ENCODE data around the gene WNT2.

The WNT2 gene

GRCh38 chr7:117322741-117323304 lies at the start of gene WNT2:
Gene WNT2, minus strand, starts transcription at chr7:117323058. Its CDS starts 69 bp downstream, at chr7:117322989.
- H3K4me1 Mint-ChIP-seq (ENCODE audit: low read depth): no peaks in the 10 kb centered on the region
- peaks cover 46% of the 10 kb centered on the region for H3K27me3 Mint-ChIP-seq
- no peaks in the 10 kb centered on the region for H3K9me3 Mint-ChIP-seq (ENCODE audit: low read depth)
- no peak within 1 kb of the TSS for H3K27ac Mint-ChIP-seq
- no peaks in the 10 kb centered on the region for H3K36me3 Mint-ChIP-seq
- no peak within 1 kb of the TSS for H3K4me3 Mint-ChIP-seq

GRCh38 chr7:117372073-117372472 lies 49.2 kb upstream of the WNT2 start:
- Mint-ChIP-seq H3K36me3 (no peaks in the 10 kb centered on the region), H3K27me3 (no peaks in the 10 kb centered on the region), H3K27ac (no peak overlapping the region), H3K4me1 (ENCODE audit: low read depth) (no peaks in the 10 kb centered on the region), H3K4me3 (no peak overlapping the region), H3K9me3 (ENCODE audit: low read depth) (no peaks in the 10 kb centered on the region)

DNA sequence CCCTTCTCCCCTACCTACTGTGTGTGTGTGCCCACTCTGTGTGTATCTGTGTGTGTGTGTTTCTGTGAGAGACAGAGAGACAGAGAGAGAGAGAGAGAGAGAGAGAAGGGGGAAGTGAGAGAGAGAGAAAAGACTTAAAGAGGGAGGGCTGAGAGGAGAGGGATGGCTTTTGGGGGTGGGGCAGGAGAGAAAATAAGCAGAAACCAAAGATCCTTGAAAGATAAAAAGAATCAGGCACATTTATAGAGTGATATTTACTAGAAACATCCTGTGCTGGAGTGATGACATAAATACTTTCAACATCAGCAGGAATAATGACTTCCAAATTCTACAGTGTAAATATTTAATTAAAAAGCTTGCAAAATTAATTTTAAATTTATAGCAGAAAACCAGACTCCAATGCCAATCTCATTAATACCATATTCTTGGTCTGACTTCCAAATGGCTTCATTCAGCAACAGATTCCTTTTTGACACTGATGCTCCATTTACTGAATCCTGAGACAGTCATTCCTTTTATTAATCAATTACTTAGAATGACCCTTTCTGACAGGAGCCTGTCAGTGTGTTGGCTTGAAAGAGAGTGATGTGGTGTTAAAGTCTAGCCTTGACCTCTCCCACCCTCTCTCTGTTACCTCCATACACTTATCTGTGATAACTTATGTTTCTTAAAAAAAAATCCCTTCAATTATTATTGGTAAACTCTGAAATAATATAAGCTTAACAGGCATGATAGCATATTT lies 41.7 kb upstream of the WNT2 start:
- H3K4me3 Mint-ChIP-seq: no peak overlapping the region
- no peaks in the 10 kb centered on the region for H3K4me1 Mint-ChIP-seq (ENCODE audit: low read depth)
- no peaks in the 10 kb centered on the region for H3K9me3 Mint-ChIP-seq (ENCODE audit: low read depth)
- H3K36me3 Mint-ChIP-seq: no peaks in the 10 kb centered on the region
- no peak overlapping the region for H3K27ac Mint-ChIP-seq
- peaks cover 2% of the 10 kb centered on the region for H3K27me3 Mint-ChIP-seq

GRCh38 chr7:117362294-117362888 lies 39.5 kb upstream of the WNT2 start:
- Mint-ChIP-seq H3K4me3 (no peak overlapping the region), H3K4me1 (ENCODE audit: low read depth) (no peaks in the 10 kb centered on the region), H3K9me3 (ENCODE audit: low read depth) (no peaks in the 10 kb centered on the region), H3K27me3 (peaks cover 2% of the 10 kb centered on the region), H3K27ac (no peak overlapping the region), H3K36me3 (no peaks in the 10 kb centered on the region)

DNA sequence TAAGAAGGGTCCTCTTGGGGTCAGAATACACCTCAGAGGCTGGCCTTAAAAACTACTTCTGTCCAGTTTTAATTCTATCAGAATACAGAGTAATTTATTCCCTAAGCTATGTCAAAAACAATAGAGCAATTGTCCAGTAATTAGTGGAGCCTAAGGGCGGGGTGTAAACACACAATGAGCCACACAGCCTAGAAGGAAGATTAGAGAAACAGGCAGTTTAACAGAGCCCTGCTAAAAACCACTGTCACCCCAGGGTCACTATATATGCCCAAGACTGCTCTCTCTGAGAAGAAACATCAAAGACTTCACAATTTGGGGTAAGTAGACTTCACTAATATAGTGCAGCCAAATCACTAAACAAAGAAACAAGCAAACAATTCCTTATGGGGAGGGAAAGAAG lies 27.2 kb upstream of the WNT2 start:
- peaks cover 4% of the 10 kb centered on the region for H3K27me3 Mint-ChIP-seq
- no peaks in the 10 kb centered on the region for H3K9me3 Mint-ChIP-seq (ENCODE audit: low read depth)
- H3K4me3 Mint-ChIP-seq: no peak overlapping the region
- no peaks in the 10 kb centered on the region for H3K36me3 Mint-ChIP-seq
- no peaks in the 10 kb centered on the region for H3K4me1 Mint-ChIP-seq (ENCODE audit: low read depth)
- H3K27ac Mint-ChIP-seq: no peak overlapping the region

DNA sequence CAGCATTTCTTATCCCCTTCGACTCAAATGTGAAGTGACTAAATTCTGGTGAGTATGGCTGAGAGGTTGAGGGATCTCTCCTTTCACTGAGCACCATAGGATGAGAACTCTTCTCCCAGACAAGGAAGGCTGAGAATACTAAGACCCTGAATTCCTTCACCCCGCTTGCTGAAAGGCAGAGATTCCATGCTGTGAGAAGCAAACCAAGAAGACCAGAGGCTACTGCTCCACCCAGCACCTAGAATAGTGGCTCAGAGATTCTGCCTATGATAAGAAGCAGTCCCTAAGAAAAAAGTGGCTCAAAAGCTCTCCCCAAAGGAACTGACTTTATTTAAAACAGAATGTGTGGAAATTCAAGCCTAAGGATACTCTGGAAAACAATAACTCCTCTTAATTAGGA lies 26.7 kb upstream of the WNT2 start:
- Mint-ChIP-seq H3K36me3 (no peaks in the 10 kb centered on the region), H3K9me3 (ENCODE audit: low read depth) (no peaks in the 10 kb centered on the region), H3K4me3 (no peak overlapping the region), H3K27ac (no peak overlapping the region), H3K4me1 (ENCODE audit: low read depth) (no peaks in the 10 kb centered on the region), H3K27me3 (peaks cover 4% of the 10 kb centered on the region)

- no peaks in the 10 kb centered on the region for H3K9me3 Mint-ChIP-seq (ENCODE audit: low read depth)
- H3K27me3 Mint-ChIP-seq: peaks cover 4% of the 10 kb centered on the region
- no peak overlapping the region for H3K4me3 Mint-ChIP-seq
- H3K4me1 Mint-ChIP-seq (ENCODE audit: low read depth): no peaks in the 10 kb centered on the region
- no peak overlapping the region for H3K27ac Mint-ChIP-seq
- no peaks in the 10 kb centered on the region for H3K36me3 Mint-ChIP-seq
These were observed 25.3 kb upstream of the WNT2 start for GRCh38 chr7:117347962-117348672.

GRCh38 chr7:117347480-117347879 lies 24.6 kb upstream of the WNT2 start:
- Mint-ChIP-seq H3K4me3 (no peak overlapping the region), H3K27ac (no peak overlapping the region), H3K27me3 (peaks cover 4% of the 10 kb centered on the region), H3K9me3 (ENCODE audit: low read depth) (no peaks in the 10 kb centered on the region), H3K4me1 (ENCODE audit: low read depth) (no peaks in the 10 kb centered on the region), H3K36me3 (no peaks in the 10 kb centered on the region)

DNA sequence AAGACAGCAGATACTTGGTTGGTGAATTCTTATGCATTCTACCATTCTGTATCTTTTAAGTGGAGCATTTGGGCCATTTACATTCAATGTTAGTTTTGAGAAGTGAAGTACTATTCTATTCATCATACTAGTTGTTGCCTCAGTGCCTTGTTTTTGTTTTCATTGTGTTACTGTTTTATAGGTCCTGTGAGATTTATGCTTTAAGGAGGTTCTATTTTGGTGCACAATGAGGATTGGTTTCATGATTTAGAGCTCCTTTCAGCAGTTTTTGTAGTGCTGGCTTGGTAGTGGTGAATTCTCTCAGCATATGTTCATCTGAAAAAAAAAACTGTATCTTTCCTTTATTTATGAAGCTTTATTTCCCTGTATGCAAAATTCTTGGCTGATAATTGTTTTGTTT lies 23.3 kb upstream of the WNT2 start:
- H3K4me1 Mint-ChIP-seq (ENCODE audit: low read depth): no peaks in the 10 kb centered on the region

GRCh38 chr7:117338020-117338419 lies 15.2 kb upstream of the WNT2 start:
- no peak overlapping the region for H3K27ac Mint-ChIP-seq
- no peak overlapping the region for H3K4me3 Mint-ChIP-seq
- no peaks in the 10 kb centered on the region for H3K4me1 Mint-ChIP-seq (ENCODE audit: low read depth)
- peaks cover 1% of the 10 kb centered on the region for H3K27me3 Mint-ChIP-seq
- no peaks in the 10 kb centered on the region for H3K36me3 Mint-ChIP-seq
- no peaks in the 10 kb centered on the region for H3K9me3 Mint-ChIP-seq (ENCODE audit: low read depth)

More for the DNA sequence above, 23.3 kb upstream of the WNT2 start:
- Mint-ChIP-seq H3K27ac (no peak overlapping the region), H3K4me3 (no peak overlapping the region), H3K36me3 (no peaks in the 10 kb centered on the region), H3K9me3 (ENCODE audit: low read depth) (no peaks in the 10 kb centered on the region), H3K27me3 (peaks cover 4% of the 10 kb centered on the region)

GRCh38 chr7:117333168-117333567 lies 10.3 kb upstream of the WNT2 start:
- Mint-ChIP-seq H3K4me1 (ENCODE audit: low read depth) (no peaks in the 10 kb centered on the region), H3K36me3 (no peaks in the 10 kb centered on the region), H3K9me3 (ENCODE audit: low read depth) (peaks cover 3% of the 10 kb centered on the region), H3K27ac (no peak overlapping the region), H3K4me3 (no peak overlapping the region), H3K27me3 (peaks cover 1% of the 10 kb centered on the region)

DNA sequence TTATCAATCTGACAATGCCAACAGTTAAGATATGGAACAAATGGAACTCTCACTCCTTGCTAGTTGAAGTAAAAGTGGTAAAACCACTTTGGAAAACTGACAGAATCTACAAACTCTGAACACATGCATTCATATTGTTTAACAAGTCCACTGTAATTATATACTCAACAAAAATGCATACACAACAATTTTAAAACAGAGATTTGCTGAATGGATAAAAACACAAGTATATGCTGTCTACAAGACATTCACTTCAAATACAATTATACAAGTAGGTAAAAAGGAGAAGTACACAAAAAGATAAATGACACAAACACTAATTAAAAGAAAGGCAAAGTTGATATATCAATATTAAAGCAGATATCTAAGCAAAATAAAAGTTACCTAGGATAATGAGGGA lies 9.2 kb upstream of the WNT2 start:
- no peak overlapping the region for H3K27ac Mint-ChIP-seq
- H3K4me1 Mint-ChIP-seq (ENCODE audit: low read depth): no peaks in the 10 kb centered on the region
- peaks cover 3% of the 10 kb centered on the region for H3K9me3 Mint-ChIP-seq (ENCODE audit: low read depth)
- no peak overlapping the region for H3K4me3 Mint-ChIP-seq
- H3K36me3 Mint-ChIP-seq: no peaks in the 10 kb centered on the region
- H3K27me3 Mint-ChIP-seq: peaks cover 4% of the 10 kb centered on the region

GRCh38 chr7:117325836-117326235 lies 3.0 kb upstream of the WNT2 start:
- H3K9me3 Mint-ChIP-seq (ENCODE audit: low read depth): peaks cover 3% of the 10 kb centered on the region
- H3K36me3 Mint-ChIP-seq: no peaks in the 10 kb centered on the region
- H3K27ac Mint-ChIP-seq: no peak overlapping the region
- H3K4me3 Mint-ChIP-seq: no peak overlapping the region
- H3K27me3 Mint-ChIP-seq: peaks cover 37% of the 10 kb centered on the region
- no peaks in the 10 kb centered on the region for H3K4me1 Mint-ChIP-seq (ENCODE audit: low read depth)

DNA sequence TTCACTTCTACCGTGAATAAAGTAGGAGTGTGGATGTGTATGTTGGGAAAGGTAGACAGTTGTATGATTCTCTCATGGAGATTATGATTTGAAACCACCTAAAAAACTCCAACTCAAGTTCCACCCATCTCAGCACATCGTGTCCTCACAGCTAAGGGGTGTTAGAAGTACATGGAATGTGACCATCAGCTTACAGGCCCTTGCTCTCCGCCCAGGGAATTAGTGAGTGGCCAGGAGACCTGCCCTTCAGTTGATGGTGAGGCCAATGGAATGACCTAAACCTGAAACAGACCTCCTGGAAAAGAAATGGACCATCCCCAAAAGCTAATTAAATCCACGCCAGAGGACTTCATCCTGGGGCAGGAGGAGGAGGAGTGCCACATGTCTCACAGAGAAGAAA lies 2.1 kb upstream of the WNT2 start:
- H3K9me3 Mint-ChIP-seq (ENCODE audit: low read depth): no peaks in the 10 kb centered on the region
- H3K27ac Mint-ChIP-seq: no peak overlapping the region
- peaks cover 44% of the 10 kb centered on the region for H3K27me3 Mint-ChIP-seq
- no peak overlapping the region for H3K4me3 Mint-ChIP-seq
- H3K4me1 Mint-ChIP-seq (ENCODE audit: low read depth): no peaks in the 10 kb centered on the region
- H3K36me3 Mint-ChIP-seq: no peaks in the 10 kb centered on the region

Data from activated naive CD8-positive, alpha-beta T cell (primary cell).